ENCODE results near the gene HSBP1L1. TPM values are rescaled to one million over a fixed set of nuclear protein-coding genes. Genes with fewer than 3 reads are reported as not detected.

The HSBP1L1 gene
- total and polyA plus RNA-seq, 2 experiments from 2014 or later = 1.8 to 3.7 TPM

GRCh38 chr18:79934311-79935097 is 29.9 kb upstream of the HSBP1L1 start:
- Histone ChIP-seq H3K36me3 (ENCODE audit: insufficient read depth) (peaks cover 3% of the 10 kb centered on the region; the same call in 1 of the 2 replicates), H3K4me1 (ENCODE audit: insufficient read depth) (0 out of 2 replicates have a peak, but pooled peaks cover 3% of the 10 kb centered on the region), H2AFZ (no peak overlapping the region), H3K4me3 (no peak overlapping the region), H3K27me3 (ENCODE audit: insufficient read depth) (no peaks in the 10 kb centered on the region), H3K79me2 (replicated peaks; ENCODE audit: insufficient read depth) (peaks cover 16% of the 10 kb centered on the region), H3K9me2 (ENCODE audit: insufficient read depth) (no peaks in the 10 kb centered on the region), H3F3A (replicated peaks; ENCODE audit: low read depth) (no peaks in the 10 kb centered on the region), H3K4me2 (no peak overlapping the region), H4K20me1 (replicated peaks; ENCODE audit: insufficient read depth) (peaks cover 8% of the 10 kb centered on the region; the same call in 1 of the 2 replicates), H3K27ac (ENCODE audit: low read depth) (no peak overlapping the region)
- TF ChIP-seq CTCF (conservative IDR thresholded peaks at IDR 0.05; ENCODE audit: low read depth in 2 of 2) (peak; percentile 17 to 39; a peak in 3 of 4 replicates), JUNB (IDR thresholded peaks at IDR 0.05; ENCODE audit: unreplicated experiment) (no peak)
- peaks cover 18% of the 10 kb centered on the region for H3K9me3 Mint-ChIP-seq
- H3K27me3 Mint-ChIP-seq (ENCODE audit: insufficient read depth, low read depth, poor library complexity) = no peaks in the 10 kb centered on the region
- no peak overlapping the region for H3K4me3 Mint-ChIP-seq
- no peak for DNase-seq (ENCODE audit: low spot score)
- peak; percentile 90 for ATAC-seq
- no peak overlapping the region for H3K27ac Mint-ChIP-seq
- H3K36me3 Mint-ChIP-seq (ENCODE audit: low read depth) = peaks cover 13% of the 10 kb centered on the region; the same call in 2 of the 3 replicates
- no peaks in the 10 kb centered on the region; the same call in 2 of the 3 replicates for H3K4me1 Mint-ChIP-seq

GRCh38 chr18:79935098-79935480 is 29.4 kb upstream of the HSBP1L1 start:
- DNase-seq (ENCODE audit: low spot score) = no peak
- H3K27ac ChIP-seq (ENCODE audit: low read depth) = no peak overlapping the region
- peaks cover 8% of the 10 kb centered on the region; the same call in 2 of the 3 replicates for H3K36me3 Mint-ChIP-seq (ENCODE audit: low read depth)
- TF ChIP-seq ZNF331 (CRISPR knock-in tag; IDR thresholded peaks at IDR 0.05; ENCODE audit: low read depth) (no peak), JUNB (IDR thresholded peaks at IDR 0.05; ENCODE audit: unreplicated experiment) (no peak), CREB1 (CRISPR knock-in tag; IDR thresholded peaks at IDR 0.05; ENCODE audit: low read depth) (no peak), ZNF462 (CRISPR knock-in tag; IDR thresholded peaks at IDR 0.05) (no peak), ZNF114 (CRISPR knock-in tag; IDR thresholded peaks at IDR 0.05) (no peak), REST (IDR thresholded peaks at IDR 0.05; ENCODE audit: unreplicated experiment) (no peak)

More at GRCh38 chr18:79935098-79935480, 29.4 kb upstream of the HSBP1L1 start:
- peaks cover 12% of the 10 kb centered on the region for H3K9me3 Mint-ChIP-seq
- Histone ChIP-seq H2AFZ (no peak overlapping the region), H4K20me1 (replicated peaks; ENCODE audit: insufficient read depth) (peaks cover 8% of the 10 kb centered on the region; the same call in 1 of the 2 replicates), H3K4me1 (ENCODE audit: insufficient read depth) (0 out of 2 replicates have a peak, but pooled peaks cover 3% of the 10 kb centered on the region), H3K4me3 (no peak overlapping the region), H3K4me2 (no peak overlapping the region), H3F3A (replicated peaks; ENCODE audit: low read depth) (no peaks in the 10 kb centered on the region), H3K9me2 (ENCODE audit: insufficient read depth) (no peaks in the 10 kb centered on the region), H3K27me3 (ENCODE audit: insufficient read depth) (no peaks in the 10 kb centered on the region), H3K79me2 (replicated peaks; ENCODE audit: insufficient read depth) (peaks cover 12% of the 10 kb centered on the region), H3K36me3 (ENCODE audit: insufficient read depth) (no peaks in the 10 kb centered on the region)
- no peak overlapping the region for H3K4me3 Mint-ChIP-seq
- ATAC-seq = no peak
- H3K27me3 Mint-ChIP-seq (ENCODE audit: insufficient read depth, low read depth, poor library complexity) = no peaks in the 10 kb centered on the region
- H3K27ac Mint-ChIP-seq = no peak overlapping the region
- no peaks in the 10 kb centered on the region; the same call in 2 of the 3 replicates for H3K4me1 Mint-ChIP-seq

All from GM23338 (cell line).